ENCODE measurements around the gene HPCAL1. TPM values are rescaled to one million over a fixed set of nuclear protein-coding genes. Genes with fewer than 3 reads are reported as not detected.

HPCAL1 gene
- total and polyA plus RNA-seq, 12 donors = 17.4 to 118 (median 61.3) TPM

DNA sequence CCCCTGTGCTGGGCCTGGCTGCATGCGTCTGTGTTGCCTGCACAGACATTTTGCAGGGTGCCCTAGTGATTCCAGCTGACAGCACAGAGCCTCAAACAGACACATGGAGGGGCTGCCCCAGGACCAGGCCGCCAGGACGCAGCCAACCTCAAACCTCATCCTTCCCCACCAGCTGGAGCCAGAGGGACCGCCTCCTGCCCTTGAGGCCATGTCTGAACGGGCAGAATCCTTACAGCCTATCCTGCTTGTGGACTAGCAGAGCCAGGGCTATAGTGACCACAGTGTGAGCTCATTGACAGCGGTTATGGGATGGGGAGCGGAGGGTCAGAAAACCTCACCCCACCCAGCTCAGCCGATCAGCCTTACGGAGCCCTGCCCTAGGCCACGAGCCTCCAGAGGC lies 123.0 kb downstream of the HPCAL1 start:
- Histone ChIP-seq H3K27ac (no peak overlapping the region), H3K4me1 (replicated peaks in 1 of 2) (no peaks in the 10 kb centered on the region), H3K9me3 (replicated peaks in 1 of 3) (no peaks in the 10 kb centered on the region), H3K27me3 (no peaks in the 10 kb centered on the region), H3K4me3 (no peak overlapping the region), H3K36me3 (replicated peaks in 1 of 2) (peaks cover 0 to 13% of the 10 kb centered on the region in 2 donors)
- 62 to 87% (median 79%) methylated on average over 3 to 10 of the region's 10 CpGs for WGBS, 4 donors
- intact Hi-C loops (cut with DNase I) = no loop called here
- TF ChIP-seq POLR2A (IDR thresholded peaks at IDR 0.05) = no peak
- TF ChIP-seq CTCF (IDR thresholded peaks at IDR 0.05) = no peak
- no peak for DNase-seq

DNA sequence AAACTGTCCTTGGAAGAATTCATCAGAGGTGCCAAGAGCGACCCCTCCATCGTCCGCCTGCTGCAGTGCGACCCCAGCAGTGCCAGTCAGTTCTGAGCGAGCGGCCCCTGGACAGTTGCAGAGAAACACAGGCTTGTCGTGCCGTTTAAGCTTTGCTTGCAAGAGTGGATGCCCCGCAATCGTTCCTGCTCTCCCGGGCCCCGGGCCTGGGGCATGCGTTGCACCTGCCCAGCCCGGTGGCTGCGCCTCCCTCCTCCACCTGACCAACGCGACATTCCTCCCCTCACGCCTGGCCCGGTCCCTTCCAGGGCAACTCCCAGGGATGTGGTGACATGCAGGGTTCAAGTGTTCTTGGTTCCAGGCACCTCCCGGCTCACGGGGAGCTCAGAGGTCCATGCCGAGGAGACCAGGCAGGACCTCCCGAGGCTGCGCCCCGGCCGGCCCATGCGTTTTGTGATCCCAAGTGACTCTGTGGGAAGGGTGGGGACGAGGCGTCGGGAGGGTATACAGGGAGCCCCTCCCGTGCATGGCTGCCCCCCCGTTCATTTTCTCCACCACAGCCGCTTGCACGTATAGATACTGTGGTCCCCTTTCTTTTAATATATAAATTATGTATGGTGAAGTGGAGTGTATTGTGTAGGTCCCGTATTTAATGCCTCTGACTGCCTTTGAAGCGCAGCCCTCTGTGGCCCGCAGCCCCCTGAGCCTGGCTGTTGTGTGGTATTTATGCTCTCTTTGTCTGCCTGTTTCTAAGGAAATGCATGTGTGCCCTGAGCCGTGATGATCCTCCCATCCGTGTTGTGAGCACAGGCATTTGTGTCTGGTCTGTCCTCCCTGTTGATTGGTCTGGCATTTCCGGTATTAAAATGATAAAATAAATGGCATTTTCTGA lies 124.3 kb downstream of the HPCAL1 start:
- H3K4me3 ChIP-seq = no peak overlapping the region

DNA sequence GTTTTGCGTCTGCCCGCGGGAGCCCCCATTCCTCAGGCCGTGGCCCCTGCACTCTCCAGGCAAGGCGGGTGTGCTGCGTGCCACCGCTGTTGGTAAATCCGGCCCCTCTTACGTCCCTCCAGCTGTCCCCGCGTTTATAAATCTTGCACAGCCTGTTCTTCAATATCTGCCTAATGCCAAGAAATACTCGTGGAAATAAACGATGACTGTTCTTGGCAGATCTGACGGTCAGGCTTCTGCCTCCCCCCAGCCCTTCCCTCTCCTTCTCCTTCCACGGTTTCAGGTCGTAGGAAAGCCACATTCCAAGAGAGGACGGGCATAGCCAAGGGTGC lies 124.9 kb downstream of the HPCAL1 start:
- DNase-seq = no peak
- no peak overlapping the region for H3K27ac ChIP-seq
- WGBS, 4 donors = 74 to 84% (median 78%) methylated on average over 17 of the region's 17 CpGs
- peaks cover 0 to 7% of the 10 kb centered on the region in 2 donors for H3K4me1 ChIP-seq (replicated peaks in 1 of 2)
- TF ChIP-seq POLR2A (IDR thresholded peaks at IDR 0.05) = no peak
- no peak for TF ChIP-seq CTCF (IDR thresholded peaks at IDR 0.05)
- intact Hi-C loops (cut with DNase I) = no loop called here
- no peaks in the 10 kb centered on the region for H3K27me3 ChIP-seq
- no peaks in the 10 kb centered on the region for H3K9me3 ChIP-seq (replicated peaks in 1 of 3)
- peaks cover 0 to 13% of the 10 kb centered on the region in 2 donors for H3K36me3 ChIP-seq (replicated peaks in 1 of 2)
- H3K4me3 ChIP-seq = no peak overlapping the region

More for the DNA sequence above, 124.3 kb downstream of the HPCAL1 start:
- Histone ChIP-seq H3K9me3 (replicated peaks in 1 of 3) (no peaks in the 10 kb centered on the region), H3K27me3 (no peaks in the 10 kb centered on the region), H3K36me3 (replicated peaks in 1 of 2) (peaks cover 0 to 13% of the 10 kb centered on the region in 2 donors), H3K4me1 (replicated peaks in 1 of 2) (peaks cover 0 to 1% of the 10 kb centered on the region in 2 donors), H3K27ac (no peak overlapping the region)
- DNase-seq = no peak
- 88 to 93% (median 92%) methylated on average over 28 to 40 of the region's 40 CpGs for WGBS, 4 donors
- TF ChIP-seq CTCF (IDR thresholded peaks at IDR 0.05) (no peak), POLR2A (IDR thresholded peaks at IDR 0.05) (no peak)
- intact Hi-C loops (cut with DNase I) = no loop called here

- no peak overlapping the region for H3K27ac ChIP-seq
- no peaks in the 10 kb centered on the region for H3K9me3 ChIP-seq (replicated peaks in 1 of 3)
- H3K36me3 ChIP-seq (replicated peaks in 1 of 2) = peaks cover 0 to 13% of the 10 kb centered on the region in 2 donors
- no peak overlapping the region for H3K4me3 ChIP-seq
- intact Hi-C loops (cut with DNase I) = no loop called here
- H3K27me3 ChIP-seq = no peaks in the 10 kb centered on the region
- H3K4me1 ChIP-seq (replicated peaks in 1 of 2) = peaks cover 0 to 7% of the 10 kb centered on the region in 2 donors
- TF ChIP-seq POLR2A (IDR thresholded peaks at IDR 0.05) (no peak), CTCF (IDR thresholded peaks at IDR 0.05) (no peak)
- WGBS, 4 donors = 95 to 100% (median 98%) methylated on average over 3 to 8 of the region's 8 CpGs
- DNase-seq = no peak
Measured at GRCh38 chr2:10428355-10428754, 125.7 kb downstream of the HPCAL1 start.

Data from adrenal gland (tissue), 12 donors.